Neural cell (in vitro differentiated cells): ENCODE data around the gene GTSE1. TPM values are rescaled to one million over a fixed set of nuclear protein-coding genes. Genes with fewer than 3 reads are reported as not detected.

ENCODE experiments used
- H2AFZ ChIP-seq: fragments of 200-600, 300-800 bp; sonication (generic), shearing (Covaris generic); 2 replicates; pipeline ENCODE4 v1.6.0; 2014; ENCODE audit warnings: low read depth, mild to moderate bottlenecking, antibody characterized with exemption, low read length, moderate library complexity
- H3F3A ChIP-seq: fragments of 200-600 bp; shearing (Covaris generic); 2 replicates; pipeline ENCODE4 v1.6.1; 2016; ENCODE audit warnings: mild to moderate bottlenecking, moderate library complexity, mixed read lengths, antibody characterized with exemption, low read length; ENCODE audit not compliant: insufficient read depth, poor library complexity, severe bottlenecking
- H3K27ac ChIP-seq: fragments of 200-600, 300-800 bp; sonication (generic), shearing (Covaris generic); 2 replicates; pipeline ENCODE4 v1.5.1; 2014; ENCODE audit warnings: mild to moderate bottlenecking, low read length, moderate library complexity
- H3K27me3 ChIP-seq: fragments of 300-800, 200-600 bp; sonication (generic), shearing (Covaris generic); 2 replicates; pipeline ENCODE4 v1.6.0; 2014; ENCODE audit warnings: mild to moderate bottlenecking, low read depth, low read length, moderate library complexity; ENCODE audit not compliant: insufficient read depth
- H3K36me3 ChIP-seq: fragments of 300-800, 200-600 bp; sonication (generic), shearing (Covaris generic); 2 replicates; pipeline ENCODE4 v1.5.1; 2014; ENCODE audit warnings: mild to moderate bottlenecking, antibody characterized with exemption, low read length, moderate library complexity; ENCODE audit not compliant: insufficient read depth
- H3K4me2 ChIP-seq: fragments of 300-800, 200-600 bp; sonication (generic), shearing (Covaris generic); 2 replicates; pipeline ENCODE4 v1.6.0; 2014; ENCODE audit warnings: mild to moderate bottlenecking, low read length
- H3K4me3 ChIP-seq: fragments of 300-800, 200-600 bp; sonication (generic), shearing (Covaris generic); 2 replicates; pipeline ENCODE4 v1.5.1; 2014; ENCODE audit warnings: mild to moderate bottlenecking, low read length, moderate library complexity
- H3K79me2 ChIP-seq: fragments of 200-600 bp; shearing (Covaris generic); replicated peaks from 2 replicates; pipeline ENCODE4 v1.6.0; 2014; ENCODE audit warnings: mild to moderate bottlenecking, low read length, moderate library complexity; ENCODE audit not compliant: insufficient read depth
- H3K9ac ChIP-seq: fragments of 300-800, 200-600 bp; sonication (generic), shearing (Covaris generic); 2 replicates; pipeline ENCODE4 v1.6.1; 2016; ENCODE audit warnings: mild to moderate bottlenecking, low read length, mixed read lengths
- H3K9me2 ChIP-seq: fragments of 200-600 bp; shearing (Covaris generic); 2 replicates; pipeline ENCODE4 v1.6.1; 2016; ENCODE audit warnings: mild to moderate bottlenecking, low read length, mixed read lengths; ENCODE audit not compliant: insufficient read depth
- H3K9me3 ChIP-seq: fragments of 200-600, 300-800 bp; sonication (generic), shearing (Covaris generic); 2 replicates; pipeline ENCODE4 v1.6.1; 2016; ENCODE audit warnings: mild to moderate bottlenecking, mixed run types, low read length, moderate library complexity, mixed read lengths
- H4K20me1 ChIP-seq: fragments of 200-600 bp; shearing (Covaris generic); 2 replicates; pipeline ENCODE4 v1.6.1; 2016; ENCODE audit warnings: mild to moderate bottlenecking, mixed run types; ENCODE audit not compliant: insufficient read depth
- CTCF ChIP-seq: fragments of 450-650 bp; IDR thresholded peaks from 2 replicates; pipeline ENCODE4 v1.5.1; 2014; ENCODE audit warnings: antibody characterized with exemption, mild to moderate bottlenecking, moderate library complexity; ENCODE audit not compliant: poor library complexity, severe bottlenecking
- EP300 ChIP-seq: fragments of 450-650 bp; conservative IDR thresholded peaks from 2 replicates; pipeline ENCODE4 v1.6.1; 2014; ENCODE audit warnings: antibody characterized with exemption, mild to moderate bottlenecking, moderate library complexity; ENCODE audit not compliant: poor library complexity, severe bottlenecking
- EZH2 ChIP-seq: fragments of 200-600, 300-800 bp; shearing (Covaris generic), sonication (generic); IDR thresholded peaks from 2 replicates; pipeline ENCODE4 v1.6.1; 2014; ENCODE audit warnings: antibody characterized with exemption, low read length, borderline replicate concordance, mild to moderate bottlenecking; ENCODE audit not compliant: insufficient read depth, poor library complexity, severe bottlenecking
- POLR2AphosphoS5 ChIP-seq: IDR thresholded peaks from 2 replicates; pipeline ENCODE4 v1.6.1; 2012
- RAD21 ChIP-seq: fragments of 450-650 bp; conservative IDR thresholded peaks from 2 replicates; pipeline ENCODE4 v1.6.1; 2014; ENCODE audit warnings: antibody characterized with exemption, mild to moderate bottlenecking, moderate library complexity
- REST ChIP-seq: IDR thresholded peaks from 2 replicates; pipeline ENCODE4 v1.6.1; 2012; ENCODE audit warnings: borderline replicate concordance
- SMC3 ChIP-seq: fragments of 450-650 bp; conservative IDR thresholded peaks from 2 replicates; pipeline ENCODE4 v1.6.1; 2014; ENCODE audit warnings: antibody characterized with exemption, mild to moderate bottlenecking, moderate library complexity; ENCODE audit not compliant: poor library complexity
- polyA plus RNA-seq: library from polyadenylated mRNA; depleted of rRNA; stranded (reverse); fragments of >200 nt; gene quantifications from 2 replicates; pipeline ENCODE4 v1.2.3, GENCODE V29; 2014

GTSE1 gene
- polyA plus RNA-seq, 1 donor from 2014 or later, result 0.28 TPM

GRCh38 chr22:46326066-46326680, 29.5 kb downstream of the GTSE1 start:
- Histone ChIP-seq H3K36me3 (no peaks in the 10 kb centered on the region), H3K9ac (no peak overlapping the region), H3K27ac (no peak overlapping the region), H3K9me3 (no peaks in the 10 kb centered on the region), H3K9me2 (no peaks in the 10 kb centered on the region), H3F3A (no peaks in the 10 kb centered on the region), H3K4me3 (no peak overlapping the region), H4K20me1 (no peaks in the 10 kb centered on the region), H3K79me2 (no peaks in the 10 kb centered on the region), H3K4me2 (no peak overlapping the region), H2AFZ (no peak overlapping the region), H3K27me3 (no peaks in the 10 kb centered on the region)
- no peak for TF ChIP-seq SMC3

- no peak overlapping the region for H2AFZ ChIP-seq
- H3F3A ChIP-seq, result no peaks in the 10 kb centered on the region
- H3K27me3 ChIP-seq, result no peaks in the 10 kb centered on the region
- H3K9me3 ChIP-seq, result no peaks in the 10 kb centered on the region
- H4K20me1 ChIP-seq, result no peaks in the 10 kb centered on the region
- H3K4me3 ChIP-seq, result no peak overlapping the region
- H3K79me2 ChIP-seq, result no peaks in the 10 kb centered on the region
- no peaks in the 10 kb centered on the region for H3K36me3 ChIP-seq
- no peak for TF ChIP-seq CTCF
- no peak for TF ChIP-seq POLR2AphosphoS5
- no peak for TF ChIP-seq EZH2
- TF ChIP-seq SMC3, result no peak
- TF ChIP-seq REST, result no peak
- no peak overlapping the region for H3K9ac ChIP-seq
- H3K27ac ChIP-seq, result no peak overlapping the region
- H3K4me2 ChIP-seq, result no peak overlapping the region
- H3K9me2 ChIP-seq, result no peaks in the 10 kb centered on the region
These were observed 31.2 kb downstream of the GTSE1 start for GRCh38 chr22:46327691-46328465.

- H3K27ac ChIP-seq, result no peak overlapping the region
- no peak overlapping the region for H3K9ac ChIP-seq
- TF ChIP-seq EP300, result no peak
- TF ChIP-seq RAD21, result no peak
- no peaks in the 10 kb centered on the region for H3F3A ChIP-seq
- H3K27me3 ChIP-seq, result no peaks in the 10 kb centered on the region
- no peaks in the 10 kb centered on the region for H3K36me3 ChIP-seq
- no peaks in the 10 kb centered on the region for H3K79me2 ChIP-seq
- H3K4me2 ChIP-seq, result no peak overlapping the region
- H4K20me1 ChIP-seq, result no peaks in the 10 kb centered on the region
- H3K9me3 ChIP-seq, result no peaks in the 10 kb centered on the region
- no peaks in the 10 kb centered on the region for H3K9me2 ChIP-seq
- no peak overlapping the region for H2AFZ ChIP-seq
- H3K4me3 ChIP-seq, result no peak overlapping the region
These were observed 32.1 kb downstream of the GTSE1 start for GRCh38 chr22:46328797-46329196.
